ENCODE measurements around the gene LMAN2L.
"Not testable (repeated sequence)": the region's sequence is repeated elsewhere in the genome, so short reads cannot be mapped to it uniquely, and the experiment has no call there.

LMAN2L gene

GRCh38 chr2:96687711-96688640, 51.9 kb downstream of the LMAN2L start:
- DNase-seq (ENCODE audit: low read depth), result no peak

- no peak for DNase-seq (ENCODE audit: low read depth)
These were observed 52.6 kb downstream of the LMAN2L start for GRCh38 chr2:96687266-96687665.

DNA sequence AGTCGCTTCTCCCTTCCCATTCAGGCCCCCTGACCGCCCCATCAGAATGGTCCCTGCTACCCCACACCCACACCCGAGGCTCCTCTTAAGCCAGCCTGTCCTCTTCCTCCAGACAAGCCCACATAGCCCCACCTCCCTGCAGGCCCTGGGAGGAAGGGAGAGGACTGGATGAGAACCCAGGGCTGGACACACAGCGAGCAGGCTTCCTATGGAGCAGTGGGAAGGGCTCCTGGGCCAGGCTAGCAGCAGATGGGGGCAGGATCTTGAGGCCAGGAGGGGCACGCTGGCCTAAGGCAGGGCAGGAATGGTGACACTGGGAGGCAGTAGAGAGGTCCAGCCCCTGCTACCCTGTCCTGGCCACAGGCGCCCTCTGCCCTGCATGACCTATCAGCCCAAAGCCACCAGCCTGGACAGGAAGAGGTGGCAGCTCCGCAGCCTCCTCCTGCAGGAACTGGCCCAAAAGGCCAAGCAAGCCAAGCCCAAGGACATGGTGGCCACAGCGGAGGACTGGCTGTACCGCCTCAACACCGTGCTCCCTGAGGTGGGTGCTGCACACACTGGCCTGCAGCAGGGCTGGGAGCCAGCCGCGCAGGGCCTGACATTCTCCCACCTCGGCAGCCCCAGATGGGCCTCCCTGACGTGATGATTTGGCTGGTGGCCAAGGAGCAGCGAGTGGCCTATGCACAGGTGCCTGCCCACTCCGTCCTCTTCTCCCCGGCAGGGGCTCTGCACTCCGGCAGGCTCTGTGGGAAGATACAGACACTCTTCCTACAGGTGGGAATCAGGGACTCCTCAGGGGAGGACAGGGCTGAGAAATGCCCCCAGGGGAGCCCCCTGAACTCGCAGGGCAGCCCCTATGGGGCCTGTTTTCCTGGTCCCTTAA, 54.0 kb downstream of the LMAN2L start:
- DNase-seq (ENCODE audit: low read depth), result no peak

DNA sequence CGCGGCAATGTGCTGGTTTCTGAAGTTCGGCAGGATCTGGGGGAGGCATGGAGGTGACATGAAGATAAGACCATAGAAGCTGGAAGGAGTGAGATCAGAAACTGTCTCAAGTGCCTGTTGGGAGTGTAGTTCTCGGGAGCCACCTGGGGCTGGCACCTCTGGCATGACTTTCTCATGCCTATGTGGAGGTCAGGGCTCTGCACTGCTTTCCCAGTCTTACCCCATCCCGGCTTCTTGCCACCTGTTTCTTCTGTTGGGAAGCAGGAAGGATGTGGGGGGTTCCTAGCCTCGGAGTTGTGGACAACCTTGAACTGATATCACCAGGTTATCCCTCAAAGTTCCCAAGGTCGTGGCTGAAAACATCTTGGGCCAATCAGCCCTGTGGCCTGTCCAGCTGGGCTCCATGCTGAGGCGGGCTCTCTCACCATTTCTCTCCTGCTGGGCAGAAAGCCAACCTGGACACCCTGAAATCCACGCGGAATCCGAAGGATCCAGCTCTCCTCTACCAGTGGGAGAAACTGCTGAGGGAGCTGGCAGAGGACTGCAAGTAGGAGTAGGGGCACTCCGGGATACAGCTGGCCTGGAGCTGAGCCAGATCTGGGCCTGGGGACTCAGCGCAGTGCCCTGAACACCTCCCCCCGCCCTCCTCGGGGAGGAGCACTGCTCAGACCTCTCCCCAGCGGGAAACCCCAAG, 54.8 kb downstream of the LMAN2L start:
- no peak for DNase-seq (ENCODE audit: low read depth)

DNA sequence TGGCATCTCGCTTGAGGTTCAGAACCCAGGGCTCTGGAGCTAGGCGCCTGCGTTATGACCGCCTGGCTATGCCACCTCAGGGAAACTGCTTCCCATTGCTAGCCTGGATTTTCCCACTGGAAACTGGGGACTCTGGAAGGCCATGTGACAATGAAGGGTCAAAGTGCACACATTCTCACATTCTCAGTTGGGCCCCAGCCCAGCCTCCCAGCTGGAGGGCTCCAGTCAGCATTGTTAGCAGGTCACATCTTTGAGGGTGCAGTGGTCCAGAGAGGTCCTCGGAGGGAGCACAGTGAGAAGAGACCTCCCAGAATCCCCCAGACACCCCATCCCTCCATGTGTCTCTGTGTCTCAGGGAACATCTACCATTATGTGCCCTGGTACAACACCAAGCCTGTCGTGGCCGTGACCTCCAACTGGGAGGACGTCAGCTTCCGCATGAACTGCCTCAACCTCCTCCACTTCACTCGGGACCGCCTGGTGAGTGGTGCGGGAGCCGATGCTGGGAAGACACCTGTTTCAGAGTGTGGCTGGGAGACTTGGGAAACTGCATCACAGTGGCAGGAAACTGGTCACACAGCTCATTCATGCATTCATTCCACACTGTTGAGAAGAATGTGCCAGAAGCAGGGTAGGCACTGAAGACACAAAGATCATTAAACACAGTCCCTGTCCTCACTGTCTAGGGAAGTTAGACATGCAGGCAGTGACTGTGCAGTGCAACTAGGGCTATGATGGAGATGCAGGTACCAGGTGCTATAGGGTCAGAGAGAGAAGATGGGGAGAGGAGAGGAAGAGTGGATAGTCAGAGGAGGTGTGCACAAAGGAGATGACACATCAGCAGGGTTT, 55.7 kb downstream of the LMAN2L start:
- no peak for DNase-seq (ENCODE audit: low read depth)

GRCh38 chr2:96683307-96683706, 56.6 kb downstream of the LMAN2L start:
- no peak for DNase-seq (ENCODE audit: low read depth)

- DNase-seq (ENCODE audit: low read depth), result no peak
These were observed 58.3 kb downstream of the LMAN2L start for GRCh38 chr2:96681540-96681939.

- no peak for DNase-seq (ENCODE audit: low read depth)
These were observed 59.2 kb downstream of the LMAN2L start for GRCh38 chr2:96680561-96681141.

- DNase-seq (ENCODE audit: low read depth), result no peak
These were observed 60.0 kb downstream of the LMAN2L start for GRCh38 chr2:96679848-96680247.

DNA sequence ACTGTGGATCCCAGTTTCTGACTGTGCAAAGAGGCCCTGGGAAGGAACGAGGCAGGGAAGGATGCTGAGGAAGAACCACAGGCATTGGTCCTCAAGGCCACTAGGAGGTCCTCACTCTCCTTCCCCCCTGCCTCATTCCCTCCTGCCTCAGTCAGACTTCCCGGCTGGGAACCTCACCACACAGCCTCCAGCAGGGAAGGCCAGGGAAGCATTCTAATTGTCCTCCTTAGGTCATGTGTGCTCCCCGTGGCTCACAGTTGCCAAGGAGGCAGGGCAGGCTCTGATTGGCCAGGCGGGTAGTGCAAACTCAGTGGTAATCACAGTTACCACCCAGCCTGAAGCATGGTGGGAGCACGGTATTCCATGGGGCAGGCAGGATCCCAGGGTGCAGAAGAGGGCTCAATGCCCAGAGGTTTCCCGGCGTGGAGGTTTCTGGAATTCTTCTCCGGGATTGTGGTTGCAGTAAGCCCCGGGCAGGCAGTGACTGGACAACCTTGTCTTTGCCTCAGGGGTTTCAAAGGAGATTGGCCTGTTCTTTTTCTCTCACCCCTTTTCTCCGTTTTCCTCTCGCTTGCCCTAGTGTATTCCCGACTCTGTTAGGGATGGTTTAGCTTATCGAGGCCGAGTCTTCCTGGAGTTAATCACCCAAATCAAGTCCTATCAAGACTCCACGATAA, 70.2 kb downstream of the LMAN2L start:
- no peak for DNase-seq (ENCODE audit: low read depth)

GRCh38 chr2:96668771-96669170, 71.1 kb downstream of the LMAN2L start:
- no peak for DNase-seq (ENCODE audit: low read depth)

GRCh38 chr2:96665717-96666116, 74.1 kb downstream of the LMAN2L start:
- DNase-seq (ENCODE audit: low read depth), result not testable (repeated sequence)

- DNase-seq (ENCODE audit: low read depth), result no peak
These were observed 74.7 kb downstream of the LMAN2L start for GRCh38 chr2:96665083-96665569.

GRCh38 chr2:96664366-96664925, 75.4 kb downstream of the LMAN2L start:
- DNase-seq (ENCODE audit: low read depth), result no peak

DNA sequence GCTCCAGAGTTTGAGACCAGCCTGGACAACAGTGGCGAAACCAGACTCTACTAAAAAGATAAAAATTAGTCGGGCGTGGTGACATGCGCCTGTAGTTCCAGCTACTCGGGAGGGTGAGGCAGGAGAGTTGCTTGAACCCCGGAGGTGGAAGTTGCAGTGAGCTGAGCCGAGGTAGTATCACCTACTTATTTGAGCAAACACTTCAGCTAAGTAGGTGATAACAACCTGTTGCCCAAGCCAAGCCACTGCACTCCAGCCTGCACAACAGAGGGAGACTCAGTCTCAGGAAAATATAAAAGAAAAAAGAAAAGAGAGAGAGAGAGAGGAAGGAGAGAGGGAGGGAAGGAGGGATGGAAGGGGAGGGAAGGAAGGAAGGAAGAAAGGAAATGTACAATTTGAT, 76.0 kb downstream of the LMAN2L start:
- DNase-seq (ENCODE audit: low read depth), result no peak

DNA sequence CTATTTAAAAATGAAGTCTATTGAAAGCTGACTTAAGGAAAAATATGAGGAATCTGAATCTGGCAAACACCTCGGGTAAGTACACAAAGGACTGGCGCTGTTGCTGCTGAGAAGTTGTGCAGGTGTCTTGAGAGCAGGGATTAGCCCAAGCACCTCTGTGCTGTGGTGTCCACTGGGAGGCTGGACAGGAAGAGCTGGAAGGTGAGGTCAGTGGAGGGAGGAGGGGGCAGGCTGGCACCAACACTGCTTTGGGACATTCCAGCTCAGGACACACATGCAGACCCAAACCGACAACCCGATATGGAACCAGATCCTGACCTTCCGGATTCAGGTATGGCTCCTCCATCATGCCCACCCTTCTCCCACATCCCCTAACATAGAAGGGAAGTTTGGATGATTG, 76.7 kb downstream of the LMAN2L start:
- DNase-seq (ENCODE audit: low read depth), result no peak

- DNase-seq (ENCODE audit: low read depth), result no peak
These were observed 77.5 kb downstream of the LMAN2L start for GRCh38 chr2:96662360-96662759.

- DNase-seq (ENCODE audit: low read depth), result no peak
These were observed 78.5 kb downstream of the LMAN2L start for GRCh38 chr2:96661324-96661723.

GRCh38 chr2:96656540-96656939, 83.3 kb downstream of the LMAN2L start:
- DNase-seq (ENCODE audit: low read depth), result no peak
